Measurements from ENCODE around the gene PRR9. TPM values are rescaled to one million over a fixed set of nuclear protein-coding genes. Genes with fewer than 3 reads are reported as not detected.

PRR9 gene
- total RNA-seq, 2 donors from 2014 or later, result not detected

- Histone ChIP-seq H3K4me1 (no peaks in the 10 kb centered on the region), H3K27ac (no peak overlapping the region), H3K9ac (ENCODE audit: low read depth in 2 of 2, low read length in 2 of 2) (no peak overlapping the region), H3K27me3 (no peaks in the 10 kb centered on the region), H3K9me3 (no peaks in the 10 kb centered on the region), H3K36me3 (no peaks in the 10 kb centered on the region), H3K4me3 (no peak overlapping the region)
- DNase-seq, result no peak
- TF ChIP-seq CTCF (IDR thresholded peaks at IDR 0.05), result no peak
- intact Hi-C loops (cut with DNase I), result no loop called here
Observed at GRCh38 chr1:153238527-153238926, 21.1 kb downstream of the PRR9 start.

- Histone ChIP-seq H3K9me3 (no peaks in the 10 kb centered on the region), H3K27ac (no peak overlapping the region), H3K36me3 (no peaks in the 10 kb centered on the region), H3K4me1 (no peaks in the 10 kb centered on the region), H3K27me3 (no peaks in the 10 kb centered on the region), H3K4me3 (no peak overlapping the region), H3K9ac (ENCODE audit: low read depth in 2 of 2, low read length in 2 of 2) (no peak overlapping the region)
- no peak for TF ChIP-seq CTCF (IDR thresholded peaks at IDR 0.05)
- intact Hi-C loops (cut with DNase I), result no loop called here
- no peak for DNase-seq
Observed at GRCh38 chr1:153242160-153242559, 24.8 kb downstream of the PRR9 start.

- intact Hi-C loops (cut with DNase I), result no loop called here
- no peak overlapping the region for H3K4me3 ChIP-seq
- H3K27me3 ChIP-seq, result no peaks in the 10 kb centered on the region
- H3K27ac ChIP-seq, result no peak overlapping the region
- no peak for TF ChIP-seq CTCF (IDR thresholded peaks at IDR 0.05)
- H3K4me1 ChIP-seq, result no peaks in the 10 kb centered on the region
- no peaks in the 10 kb centered on the region for H3K9me3 ChIP-seq
- H3K36me3 ChIP-seq, result no peaks in the 10 kb centered on the region
- H3K9ac ChIP-seq (ENCODE audit: low read depth in 2 of 2, low read length in 2 of 2), result no peak overlapping the region
- DNase-seq, result no peak
Observed at GRCh38 chr1:153245466-153245865, 28.1 kb downstream of the PRR9 start.

- Histone ChIP-seq H3K4me1 (no peaks in the 10 kb centered on the region), H3K27me3 (no peaks in the 10 kb centered on the region), H3K36me3 (no peaks in the 10 kb centered on the region), H3K4me3 (no peak overlapping the region), H3K27ac (no peak overlapping the region), H3K9me3 (no peaks in the 10 kb centered on the region), H3K9ac (ENCODE audit: low read depth in 2 of 2, low read length in 2 of 2) (no peak overlapping the region)
- no peak for DNase-seq
- intact Hi-C loops (cut with DNase I), result no loop called here
- no peak for TF ChIP-seq CTCF (IDR thresholded peaks at IDR 0.05)
Observed at GRCh38 chr1:153246018-153246417, 28.6 kb downstream of the PRR9 start.

GRCh38 chr1:153246825-153247224, 29.4 kb downstream of the PRR9 start:
- no peak for DNase-seq
- H3K27ac ChIP-seq, result no peak overlapping the region
- no peaks in the 10 kb centered on the region for H3K36me3 ChIP-seq
- H3K4me3 ChIP-seq, result no peak overlapping the region
- H3K9ac ChIP-seq (ENCODE audit: low read depth in 2 of 2, low read length in 2 of 2), result no peak overlapping the region
- no peaks in the 10 kb centered on the region for H3K4me1 ChIP-seq
- no peaks in the 10 kb centered on the region for H3K9me3 ChIP-seq
- no peaks in the 10 kb centered on the region for H3K27me3 ChIP-seq
- intact Hi-C loops (cut with DNase I), result no loop called here
- TF ChIP-seq CTCF (IDR thresholded peaks at IDR 0.05), result no peak

Measured in colonic mucosa (tissue), 4 donors.